ENCODE results near the gene DIPK1B.

DNA sequence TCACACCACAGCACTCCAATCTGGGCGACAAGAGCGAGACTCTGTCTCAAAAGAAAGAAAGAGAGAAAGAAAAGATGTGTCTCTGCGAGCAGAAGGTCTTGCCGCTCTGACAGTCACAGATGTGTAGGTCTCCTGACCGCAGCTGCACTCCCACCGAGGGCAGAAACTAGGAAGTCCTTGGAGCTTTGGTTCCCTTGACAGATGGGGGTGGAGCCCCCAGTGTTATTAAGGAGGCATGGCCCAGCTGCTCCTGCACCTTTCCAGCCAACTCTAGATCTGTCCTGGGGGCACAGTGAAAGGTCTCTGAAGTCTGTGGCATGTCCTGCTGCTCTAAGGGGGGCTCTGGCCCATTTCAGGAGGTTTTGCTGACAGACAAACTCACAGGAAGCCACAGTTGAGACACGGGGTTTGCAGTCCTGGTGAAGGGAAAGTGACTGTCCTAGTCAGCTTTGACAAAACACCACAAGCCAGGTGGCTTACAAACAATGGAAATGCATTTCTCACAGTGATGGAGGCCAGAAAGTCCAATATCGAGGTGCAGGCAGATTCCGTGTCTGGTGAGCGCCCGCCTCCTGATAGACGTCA is 9.0 kb upstream of the DIPK1B start:
- TF ChIP-seq, protein P1, sequence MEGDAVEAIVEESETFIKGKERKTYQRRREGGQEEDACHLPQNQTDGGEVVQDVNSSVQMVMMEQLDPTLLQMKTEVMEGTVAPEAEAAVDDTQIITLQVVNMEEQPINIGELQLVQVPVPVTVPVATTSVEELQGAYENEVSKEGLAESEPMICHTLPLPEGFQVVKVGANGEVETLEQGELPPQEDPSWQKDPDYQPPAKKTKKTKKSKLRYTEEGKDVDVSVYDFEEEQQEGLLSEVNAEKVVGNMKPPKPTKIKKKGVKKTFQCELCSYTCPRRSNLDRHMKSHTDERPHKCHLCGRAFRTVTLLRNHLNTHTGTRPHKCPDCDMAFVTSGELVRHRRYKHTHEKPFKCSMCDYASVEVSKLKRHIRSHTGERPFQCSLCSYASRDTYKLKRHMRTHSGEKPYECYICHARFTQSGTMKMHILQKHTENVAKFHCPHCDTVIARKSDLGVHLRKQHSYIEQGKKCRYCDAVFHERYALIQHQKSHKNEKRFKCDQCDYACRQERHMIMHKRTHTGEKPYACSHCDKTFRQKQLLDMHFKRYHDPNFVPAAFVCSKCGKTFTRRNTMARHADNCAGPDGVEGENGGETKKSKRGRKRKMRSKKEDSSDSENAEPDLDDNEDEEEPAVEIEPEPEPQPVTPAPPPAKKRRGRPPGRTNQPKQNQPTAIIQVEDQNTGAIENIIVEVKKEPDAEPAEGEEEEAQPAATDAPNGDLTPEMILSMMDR (IDR thresholded peaks at IDR 0.05), result no peak
- TF ChIP-seq CHD2 (IDR thresholded peaks at IDR 0.05; ENCODE audit: low read length, partially characterized antibody) (no peak), SMC3 (IDR thresholded peaks at IDR 0.05; ENCODE audit: low read depth, low read length) (no peak), RAD21 (IDR thresholded peaks at IDR 0.05; ENCODE audit: low read length) (no peak), JUND (IDR thresholded peaks at IDR 0.05) (no peak), MAX (IDR thresholded peaks at IDR 0.05; ENCODE audit: low read depth) (no peak), EP300 (IDR thresholded peaks at IDR 0.05; ENCODE audit: borderline replicate concordance in 1 of 2, low read depth in 1 of 2, low read length in 1 of 2) (no peak)
- TF ChIP-seq, protein P2, sequence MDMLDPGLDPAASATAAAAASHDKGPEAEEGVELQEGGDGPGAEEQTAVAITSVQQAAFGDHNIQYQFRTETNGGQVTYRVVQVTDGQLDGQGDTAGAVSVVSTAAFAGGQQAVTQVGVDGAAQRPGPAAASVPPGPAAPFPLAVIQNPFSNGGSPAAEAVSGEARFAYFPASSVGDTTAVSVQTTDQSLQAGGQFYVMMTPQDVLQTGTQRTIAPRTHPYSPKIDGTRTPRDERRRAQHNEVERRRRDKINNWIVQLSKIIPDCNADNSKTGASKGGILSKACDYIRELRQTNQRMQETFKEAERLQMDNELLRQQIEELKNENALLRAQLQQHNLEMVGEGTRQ (IDR thresholded peaks at IDR 0.05; ENCODE audit: borderline replicate concordance, low read depth, low read length), result no peak

Data from SK-N-SH (cell line).